Urothelium cell line (cell line): ENCODE results near the gene GPR62.

Experiments used
- DNase-seq: peaks from one replicate; pipeline ENCODE4 v3.0.0; 2011; ENCODE audit warnings: low spot score, mixed read lengths
- FAIRE-seq: peaks from 2 replicates; lab custom pipeline; 2011; peaks lifted over from hg19 to GRCh38; lab: Jason Lieb, UNC

GPR62 gene

GRCh38 chr3:51937611-51938450 lies 17.4 kb upstream of the GPR62 start:
- FAIRE-seq = no peak
- DNase-seq = no peak

GRCh38 chr3:51938780-51939425 lies 16.3 kb upstream of the GPR62 start:
- DNase-seq (no peak), FAIRE-seq (no peak)

- DNase-seq (no peak), FAIRE-seq (no peak)
These were observed 14.3 kb upstream of the GPR62 start for GRCh38 chr3:51940648-51941462.

- FAIRE-seq (no peak), DNase-seq (no peak)
These were observed 13.8 kb upstream of the GPR62 start for GRCh38 chr3:51941463-51941797.

- FAIRE-seq (peak; percentile 96), DNase-seq (peak; percentile 100)
These were observed 13.2 kb upstream of the GPR62 start, which contains the start of the genes PARP3 and RRP9 for GRCh38 chr3:51941798-51942602. Gene PARP3 (plus strand): TSS chr3:51942363. CDS start chr3:51943356, 993 bp downstream. Gene RRP9 (minus strand): TSS chr3:51941904. CDS start chr3:51941867, 37 bp downstream.

GRCh38 chr3:51942603-51943450 lies 12.4 kb upstream of the GPR62 start:
- DNase-seq = peak; percentile 76

GRCh38 chr3:51943451-51944391 lies 11.5 kb upstream of the GPR62 start:
- FAIRE-seq = no peak
- no peak for DNase-seq

More at GRCh38 chr3:51942603-51943450, 12.4 kb upstream of the GPR62 start:
- FAIRE-seq = peak; percentile 32

GRCh38 chr3:51944451-51945021 lies 10.6 kb upstream of the GPR62 start:
- DNase-seq (no peak), FAIRE-seq (no peak)

- DNase-seq = no peak
- no peak for FAIRE-seq
These were observed 9.9 kb upstream of the GPR62 start for GRCh38 chr3:51945031-51945840.

- FAIRE-seq = no peak
- DNase-seq = no peak
These were observed 9.1 kb upstream of the GPR62 start for GRCh38 chr3:51945926-51946705.

- no peak for FAIRE-seq
These were observed 8.4 kb upstream of the GPR62 start for GRCh38 chr3:51946796-51947195.

GRCh38 chr3:51947215-51947900 lies 7.8 kb upstream of the GPR62 start:
- FAIRE-seq (no peak), DNase-seq (no peak)

More at GRCh38 chr3:51946796-51947195, 8.4 kb upstream of the GPR62 start:
- no peak for DNase-seq

- DNase-seq (no peak), FAIRE-seq (no peak)
These were observed 7.1 kb upstream of the GPR62 start for GRCh38 chr3:51948016-51948580.

GRCh38 chr3:51949121-51949520 lies 6.1 kb upstream of the GPR62 start:
- peak; percentile 76 for FAIRE-seq
- DNase-seq = no peak

- no peak for FAIRE-seq
- no peak for DNase-seq
These were observed 4.3 kb upstream of the GPR62 start for GRCh38 chr3:51950899-51951298.

GRCh38 chr3:51953445-51953844 lies 1.7 kb upstream of the GPR62 start:
- DNase-seq = peak; percentile 19
- no peak for FAIRE-seq
